Kidney epithelial cell (primary cell): ENCODE data around the gene KRTAP10-2. TPM values are rescaled to one million over a fixed set of nuclear protein-coding genes. Genes with fewer than 3 reads are reported as not detected.
"Not testable (repeated sequence)": the region's sequence is repeated elsewhere in the genome, so short reads cannot be mapped to it uniquely, and the experiment has no call there.

Source experiments
- DNase-seq: peaks from one replicate; pipeline ENCODE4 v3.0.0-alpha.2; 2010; ENCODE audit warnings: low read depth
- H3K27me3 ChIP-seq: 2 replicates; pipeline ENCODE4 v1.6.0; 2011; ENCODE audit warnings: low read length; ENCODE audit not compliant: control insufficient read depth, insufficient read depth
- H3K36me3 ChIP-seq: 2 replicates; pipeline ENCODE4 v1.5.1; 2011; ENCODE audit warnings: low read length; ENCODE audit not compliant: control insufficient read depth, insufficient read depth
- H3K4me3 ChIP-seq: 2 replicates; pipeline ENCODE4 v1.5.1; 2011; ENCODE audit warnings: low read depth, mild to moderate bottlenecking, control low read depth, low read length
- CTCF ChIP-seq: IDR thresholded peaks from 2 replicates; pipeline ENCODE4 v1.5.1; 2011; ENCODE audit warnings: mild to moderate bottlenecking, moderate library complexity, low read length, control low read depth, inconsistent platforms; ENCODE audit not compliant: insufficient read depth, poor library complexity, severe bottlenecking
- total RNA-seq: library from RNA; depleted of rRNA; stranded (reverse); fragments of >200 nt; gene quantifications from 2 replicates; pipeline ENCODE4 v1.2.3, GENCODE V29; 2015

Gene KRTAP10-2
- total RNA-seq, 1 donor from 2014 or later = not detected

- TF ChIP-seq CTCF = no peak
- no peak overlapping the region for H3K4me3 ChIP-seq
- H3K27me3 ChIP-seq = peaks cover 33% of the 10 kb centered on the region
- H3K36me3 ChIP-seq = no peaks in the 10 kb centered on the region
- no peak for DNase-seq
Observed at GRCh38 chr21:44505673-44506278, 45.5 kb downstream of the KRTAP10-2 start.

- TF ChIP-seq CTCF = no peak
- DNase-seq = no peak
- Histone ChIP-seq H3K4me3 (no peak overlapping the region), H3K27me3 (peaks cover 26% of the 10 kb centered on the region), H3K36me3 (no peaks in the 10 kb centered on the region)
Observed at GRCh38 chr21:44503901-44504399, 47.4 kb downstream of the KRTAP10-2 start.

GRCh38 chr21:44503006-44503889, 48.1 kb downstream of the KRTAP10-2 start:
- H3K36me3 ChIP-seq, H3K4me3 ChIP-seq, DNase-seq: not testable (repeated sequence)
- H3K27me3 ChIP-seq = peaks cover 25% of the 10 kb centered on the region

- no peak for TF ChIP-seq CTCF
- Histone ChIP-seq H3K36me3 (no peaks in the 10 kb centered on the region), H3K4me3 (no peak overlapping the region)
Observed at GRCh38 chr21:44502171-44502958, 48.9 kb downstream of the KRTAP10-2 start.

More at GRCh38 chr21:44502171-44502958, 48.9 kb downstream of the KRTAP10-2 start:
- H3K27me3 ChIP-seq = peaks cover 26% of the 10 kb centered on the region
- DNase-seq = no peak

Other genes starting within 250 kb of the KRTAP10-2 start
- gene CFAP410, start 212.1 kb downstream of the KRTAP10-2 start, total RNA-seq = 20.2 and 27.0 TPM in 2 replicates
- 2.8 and 2.9 TPM in 2 replicates for gene TRPM2, start 197.9 kb downstream of the KRTAP10-2 start, total RNA-seq
- gene LRRC3, start 96.0 kb downstream of the KRTAP10-2 start, total RNA-seq = 3.4 and 3.6 TPM in 2 replicates
- gene KRTAP10-1, start 11.3 kb downstream of the KRTAP10-2 start, total RNA-seq = not detected in 2 replicates
- not detected in 2 replicates for gene KRTAP10-3, start 7.3 kb upstream of the KRTAP10-2 start, total RNA-seq
- gene KRTAP10-4, start 22.2 kb upstream of the KRTAP10-2 start, total RNA-seq = not detected in 2 replicates
- gene KRTAP10-5, start 29.1 kb upstream of the KRTAP10-2 start, total RNA-seq = not detected in 2 replicates
- gene KRTAP10-6, start 41.0 kb upstream of the KRTAP10-2 start, total RNA-seq = not detected in 2 replicates
- gene KRTAP10-7, start 49.1 kb upstream of the KRTAP10-2 start, total RNA-seq = not detected in 2 replicates
- gene KRTAP10-8, start 60.6 kb upstream of the KRTAP10-2 start, total RNA-seq = not detected in 2 replicates
- not detected in 2 replicates for gene KRTAP10-9, start 75.6 kb upstream of the KRTAP10-2 start, total RNA-seq
- not detected in 2 replicates for gene KRTAP10-10, start 85.9 kb upstream of the KRTAP10-2 start, total RNA-seq
- not detected in 2 replicates for gene KRTAP10-11, start 94.9 kb upstream of the KRTAP10-2 start, total RNA-seq
- gene KRTAP12-4, start 103.2 kb upstream of the KRTAP10-2 start, total RNA-seq = not detected in 2 replicates
- gene KRTAP12-3, start 106.4 kb upstream of the KRTAP10-2 start, total RNA-seq = not detected in 2 replicates
- not detected in 2 replicates for gene KRTAP12-2, start 115.4 kb upstream of the KRTAP10-2 start, total RNA-seq
- gene KRTAP12-1, start 130.7 kb upstream of the KRTAP10-2 start, total RNA-seq = not detected in 2 replicates
- gene KRTAP10-12, start 145.7 kb upstream of the KRTAP10-2 start, total RNA-seq = not detected in 2 replicates
- not detected in 2 replicates for gene TSPEAR, start 160.1 kb upstream of the KRTAP10-2 start, total RNA-seq